Erythroblast (primary cell): ENCODE measurements around the gene ADH5.

Experiments
- GATA1 ChIP-seq: IDR thresholded peaks from 2 replicates; pipeline ENCODE4 v1.6.1; 2011; ENCODE audit warnings: low read depth, mild to moderate bottlenecking, control low read depth, low read length, moderate library complexity
- POLR2A ChIP-seq: IDR thresholded peaks from 2 replicates; pipeline ENCODE4 v1.6.1; 2011; ENCODE audit warnings: mild to moderate bottlenecking, low read length

GRCh38 chr4:99136329-99136728 lies 47.7 kb upstream of the ADH5 start:
- TF ChIP-seq POLR2A (no peak), GATA1 (no peak)
